Measurements from ENCODE around the gene VIL1. TPM values are rescaled to one million over a fixed set of nuclear protein-coding genes. Genes with fewer than 3 reads are reported as not detected.

The VIL1 gene
- polyA plus RNA-seq, 1 donor from 2014 or later: not detected

GRCh38 chr2:218430721-218431120 lies 11.8 kb downstream of the VIL1 start:
- Histone ChIP-seq H3K27ac (ENCODE audit: low read length) (no peak overlapping the region), H3K79me2 (replicated peaks; ENCODE audit: insufficient read depth, low read length) (no peaks in the 10 kb centered on the region), H3K9ac (ENCODE audit: low read length) (no peak overlapping the region), H3K4me3 (ENCODE audit: low read length) (no peak overlapping the region), H4K20me1 (ENCODE audit: insufficient read depth) (no peaks in the 10 kb centered on the region), H3K9me3 (ENCODE audit: low read length) (no peaks in the 10 kb centered on the region), H2AFZ (ENCODE audit: low read depth, low read length) (no peak overlapping the region), H3F3A (ENCODE audit: insufficient read depth, low read length, poor library complexity, severe bottlenecking) (no peaks in the 10 kb centered on the region), H3K36me3 (ENCODE audit: insufficient read depth, low read length) (no peaks in the 10 kb centered on the region), H3K4me2 (ENCODE audit: low read length) (no peak overlapping the region), H3K27me3 (ENCODE audit: insufficient read depth, low read depth, low read length) (no peaks in the 10 kb centered on the region), H3K9me2 (ENCODE audit: insufficient read depth, low read length) (no peaks in the 10 kb centered on the region)
- TF ChIP-seq MXI1 (conservative IDR thresholded peaks at IDR 0.05; ENCODE audit: poor library complexity, severe bottlenecking): no peak
- no peak for TF ChIP-seq EZH2 (IDR thresholded peaks at IDR 0.05; ENCODE audit: borderline replicate concordance, insufficient read depth, low read length, poor library complexity, severe bottlenecking)
- no peak for TF ChIP-seq SMC3 (conservative IDR thresholded peaks at IDR 0.05; ENCODE audit: poor library complexity)
- no peak for TF ChIP-seq RAD21 (conservative IDR thresholded peaks at IDR 0.05)
- TF ChIP-seq CTCF (IDR thresholded peaks at IDR 0.05; ENCODE audit: poor library complexity, severe bottlenecking): no peak
- no peak for TF ChIP-seq TAF1 (IDR thresholded peaks at IDR 0.05; ENCODE audit: low read depth)
- TF ChIP-seq REST (IDR thresholded peaks at IDR 0.05; ENCODE audit: borderline replicate concordance): no peak
- TF ChIP-seq POLR2AphosphoS5 (IDR thresholded peaks at IDR 0.05): no peak
- TF ChIP-seq EP300 (conservative IDR thresholded peaks at IDR 0.05; ENCODE audit: poor library complexity, severe bottlenecking): no peak

GRCh38 chr2:218431878-218432277 lies 13.0 kb downstream of the VIL1 start:
- no peak overlapping the region for H2AFZ ChIP-seq (ENCODE audit: low read depth, low read length)
- no peak overlapping the region for H3K27ac ChIP-seq (ENCODE audit: low read length)
- no peaks in the 10 kb centered on the region for H3K79me2 ChIP-seq (replicated peaks; ENCODE audit: insufficient read depth, low read length)
- no peaks in the 10 kb centered on the region for H4K20me1 ChIP-seq (ENCODE audit: insufficient read depth)
- H3F3A ChIP-seq (ENCODE audit: insufficient read depth, low read length, poor library complexity, severe bottlenecking): no peaks in the 10 kb centered on the region
- H3K9me3 ChIP-seq (ENCODE audit: low read length): no peaks in the 10 kb centered on the region
- no peaks in the 10 kb centered on the region for H3K36me3 ChIP-seq (ENCODE audit: insufficient read depth, low read length)
- TF ChIP-seq RAD21 (conservative IDR thresholded peaks at IDR 0.05) (no peak), SMC3 (conservative IDR thresholded peaks at IDR 0.05; ENCODE audit: poor library complexity) (no peak), CTCF (IDR thresholded peaks at IDR 0.05; ENCODE audit: poor library complexity, severe bottlenecking) (no peak), EZH2 (IDR thresholded peaks at IDR 0.05; ENCODE audit: borderline replicate concordance, insufficient read depth, low read length, poor library complexity, severe bottlenecking) (no peak), TAF1 (IDR thresholded peaks at IDR 0.05; ENCODE audit: low read depth) (no peak), EP300 (conservative IDR thresholded peaks at IDR 0.05; ENCODE audit: poor library complexity, severe bottlenecking) (no peak), POLR2AphosphoS5 (IDR thresholded peaks at IDR 0.05) (no peak), MXI1 (conservative IDR thresholded peaks at IDR 0.05; ENCODE audit: poor library complexity, severe bottlenecking) (no peak), REST (IDR thresholded peaks at IDR 0.05; ENCODE audit: borderline replicate concordance) (no peak)
- no peak overlapping the region for H3K4me2 ChIP-seq (ENCODE audit: low read length)
- H3K9me2 ChIP-seq (ENCODE audit: insufficient read depth, low read length): no peaks in the 10 kb centered on the region
- no peak overlapping the region for H3K4me3 ChIP-seq (ENCODE audit: low read length)
- H3K27me3 ChIP-seq (ENCODE audit: insufficient read depth, low read depth, low read length): no peaks in the 10 kb centered on the region
- no peak overlapping the region for H3K9ac ChIP-seq (ENCODE audit: low read length)
